A549 (cell line): ENCODE measurements around the gene STPG2. TPM values are rescaled to one million over a fixed set of nuclear protein-coding genes. Genes with fewer than 3 reads are reported as not detected.
"Not testable (repeated sequence)": the region's sequence is repeated elsewhere in the genome, so short reads cannot be mapped to it uniquely, and the experiment has no call there.

Experiments used
- ATAC-seq, 2 experiments: fragments of 200-7000 bp in 1 of 2; fragments of >200 bp in 1 of 2; cut with Nextera tagmentation in 1 of 2; cut with Tn5 transposase in 1 of 2; 3 replicates each; pipeline versions ENCODE4 v1.8.0 to v1.9.1; 2018 to 2020; ENCODE audit warnings: mild to moderate bottlenecking in 1 of 2, moderate library complexity in 1 of 2
- CTCF ChIA-PET: fragments of 300-600 bp; sonication (Branson Sonifier 250); formaldehyde crosslinking; extraction: SDS; loops from one replicate; lab custom pipeline; 2021; ENCODE audit warnings: antibody characterized with exemption, inconsistent platforms; lab: Yijun Ruan, JAX
- POLR2A ChIA-PET: fragments of 350-600 bp; formaldehyde crosslinking; extraction: SDS; loops from one replicate; lab custom pipeline; 2021; ENCODE audit warnings: antibody characterized with exemption, inconsistent platforms; lab: Yijun Ruan, JAX
- DNase-seq, 2 experiments: peaks; one replicate each; pipeline versions ENCODE4 v3.0.0 to v3.0.0-alpha.2; 2011 to 2016; ENCODE audit warnings: low read depth in 1 of 2, low spot score in 1 of 2
- FAIRE-seq: peaks from 2 replicates; lab custom pipeline; 2011; peaks lifted over from hg19 to GRCh38; lab: Jason Lieb, UNC
- H3K27ac ChIP-seq, 2 experiments: fragments of >200 bp; sonication (Bioruptor Twin); formaldehyde crosslinking; 3 replicates each; pipeline ENCODE4 v1.5.1; 2016 to 2017
- H3K4me1 ChIP-seq: fragments of >200 bp; sonication (Bioruptor Twin); formaldehyde crosslinking; 3 replicates; pipeline ENCODE4 v1.6.1; 2016
- H3K4me2 ChIP-seq: fragments of >200 bp; sonication (Bioruptor Twin); formaldehyde crosslinking; 3 replicates; pipeline ENCODE4 v1.6.1; 2016
- H3K4me3 ChIP-seq: fragments of >200 bp; sonication (Bioruptor Twin); formaldehyde crosslinking; 3 replicates; pipeline ENCODE4 v1.5.1; 2016
- H3K9me3 ChIP-seq: fragments of >200 bp; sonication (Bioruptor Twin); formaldehyde crosslinking; 3 replicates; pipeline ENCODE4 v1.6.1; 2016
- CHD2 ChIP-seq: fragments of 150-350 bp; IDR thresholded peaks from 2 replicates; pipeline ENCODE4 v1.6.1; 2014; ENCODE audit warnings: low read length; ENCODE audit not compliant: partially characterized antibody
- FOSL2 ChIP-seq, 2 experiments: fragments of 450-650 bp in 1 of 2; fragments of >200 bp in 1 of 2; sonication (Bioruptor Twin) in 1 of 2; formaldehyde crosslinking; IDR thresholded peaks; 2 replicates each; pipeline versions ENCODE4 v1.5.0 to v1.6.1; 2016 to 2020; ENCODE audit warnings: mild to moderate bottlenecking in 1 of 2, moderate library complexity in 1 of 2
- HOXA7 ChIP-seq: fragments of 250-450 bp; sonication (Bioruptor Pico); IDR thresholded peaks from 2 replicates; pipeline ENCODE4 v1.5.0; 2020; ENCODE audit warnings: mild to moderate bottlenecking, moderate library complexity
- HOXB5 ChIP-seq: fragments of 250-450 bp; sonication (Bioruptor Pico); IDR thresholded peaks from 2 replicates; pipeline ENCODE4 v1.5.0; 2020; ENCODE audit warnings: mild to moderate bottlenecking, moderate library complexity
- KDM5A ChIP-seq: fragments of 200-600 bp; sonication (generic); IDR thresholded peaks from 2 replicates; pipeline ENCODE4 v1.6.1; 2016; ENCODE audit warnings: antibody characterized with exemption, mild to moderate bottlenecking
- PHF8 ChIP-seq: fragments of 200-600 bp; sonication (generic); IDR thresholded peaks from 2 replicates; pipeline ENCODE4 v1.6.1; 2016; ENCODE audit warnings: low read depth, mild to moderate bottlenecking, antibody characterized with exemption, moderate library complexity, borderline replicate concordance
- POLR2A ChIP-seq: IDR thresholded peaks from 2 replicates; pipeline ENCODE4 v1.6.1; 2012; ENCODE audit warnings: mild to moderate bottlenecking, low read length
- RAD21 ChIP-seq, 2 experiments: fragments of >200 bp in 1 of 2; sonication (Bioruptor Twin) in 1 of 2; formaldehyde crosslinking in 1 of 2; IDR thresholded peaks in 1 of 2; conservative IDR thresholded peaks in 1 of 2; 2 replicates in 1 of 2; 3 replicates in 1 of 2; pipeline ENCODE4 v1.6.1; 2012 to 2018; ENCODE audit warnings: inconsistent platforms in 1 of 2
- RNF2 ChIP-seq: fragments of 200-600 bp; sonication (generic); IDR thresholded peaks from 2 replicates; pipeline ENCODE4 v1.6.1; 2016; ENCODE audit warnings: low read depth, mild to moderate bottlenecking, antibody characterized with exemption, moderate library complexity, borderline replicate concordance
- SMC3 ChIP-seq: fragments of >200 bp; sonication (Bioruptor Twin); formaldehyde crosslinking; IDR thresholded peaks from 3 replicates; pipeline ENCODE4 v1.6.1; 2018; ENCODE audit warnings: inconsistent platforms
- TFCP2L1 ChIP-seq: fragments of 250-450 bp; sonication (Bioruptor Pico); IDR thresholded peaks from 2 replicates; pipeline ENCODE4 v1.5.0; 2021; ENCODE audit warnings: mild to moderate bottlenecking
- ZC3H11A ChIP-seq: fragments of 450-650 bp; IDR thresholded peaks from 2 replicates; pipeline ENCODE4 v1.6.1; 2014; ENCODE audit warnings: antibody characterized with exemption, mild to moderate bottlenecking
- ZNF302 ChIP-seq: fragments of 250-450 bp; sonication (Bioruptor Pico); IDR thresholded peaks from 2 replicates; pipeline ENCODE4 v1.9.0; 2021; ENCODE audit warnings: inconsistent platforms, mild to moderate bottlenecking, moderate library complexity
- ZSCAN20 ChIP-seq: fragments of 250-450 bp; sonication (Bioruptor Pico); IDR thresholded peaks from 2 replicates; pipeline ENCODE4 v1.8.0; 2022; ENCODE audit warnings: mild to moderate bottlenecking, moderate library complexity
- WGBS: methylation state at CpG from one replicate; pipeline ENCODE4 v1.1.6; 2017; ENCODE audit errors: missing lambda C conversion rate; 5-methylcytosine and 5-hydroxymethylcytosine counted together
- polyA plus RNA-seq, 4 experiments: library from polyadenylated mRNA; depleted of rRNA in 3 of 4; stranded (reverse); fragments of >200 nt; fragmentation: RNase III in 1 of 4; extraction: RNeasy Plus Mini Kit Qiagen cat#74134 plus additional on column Dnase treatment in 1 of 4; gene quantifications; 2 replicates in 3 of 4; 3 replicates in 1 of 4; pipeline ENCODE4 v1.2.3, GENCODE V29; 2011 to 2017
- TF ChIP-seq, protein P1 (sequence below): fragments of 450-650 bp; IDR thresholded peaks from 2 replicates; pipeline ENCODE4 v1.6.1; 2014; ENCODE audit warnings: antibody characterized with exemption
- TF ChIP-seq, protein P2 (sequence below): fragments of 250-450 bp; sonication (Bioruptor Pico); IDR thresholded peaks from 2 replicates; pipeline ENCODE4 v1.5.0; 2021; ENCODE audit warnings: mild to moderate bottlenecking, moderate library complexity, borderline replicate concordance
- TF ChIP-seq, protein P3 (sequence below): fragments of 150-350 bp; IDR thresholded peaks from 2 replicates; pipeline ENCODE4 v1.6.1; 2014; ENCODE audit warnings: low read depth, mild to moderate bottlenecking, low read length

STPG2 gene
- polyA plus RNA-seq, 2 of the 4 experiments (the other 2 are of a cell fraction): 0.05 TPM; not detected in 1

DNA sequence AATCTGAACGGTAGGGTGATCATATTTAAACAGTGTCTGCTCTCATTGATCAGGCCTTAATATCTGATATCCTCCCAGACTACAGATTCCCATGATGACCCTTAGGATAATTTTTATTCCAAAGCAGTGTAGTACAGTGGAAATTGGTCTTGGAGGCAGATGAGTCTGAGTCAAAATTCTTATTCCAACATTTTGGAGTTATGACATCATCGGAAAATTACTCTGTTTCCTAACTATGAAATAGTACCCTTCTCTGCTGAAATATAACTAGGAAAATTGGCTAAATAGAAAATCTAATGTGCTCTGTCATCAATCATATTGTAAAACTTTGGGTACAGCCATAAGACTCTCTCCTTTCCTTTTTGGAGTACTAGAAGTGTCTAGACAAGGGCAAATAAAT is 583.3 kb downstream of the STPG2 start:
- no peak for ATAC-seq
- no peak for TF ChIP-seq HOXB5 (CRISPR knock-in tag)
- TF ChIP-seq SMC3: no peak
- no peak for TF ChIP-seq CHD2
- no peak overlapping the region for H3K27ac ChIP-seq
- H3K9me3 ChIP-seq: no peaks in the 10 kb centered on the region
- H3K4me1 ChIP-seq: no peaks in the 10 kb centered on the region
- no peak for FAIRE-seq
- no peak for DNase-seq
- ChIA-PET POLR2A (no interaction called here), CTCF (no interaction called here)
- no peak overlapping the region for H3K4me2 ChIP-seq
- no peak overlapping the region for H3K4me3 ChIP-seq
- 34% methylated on average over 2 of the region's 2 CpGs for WGBS

DNA sequence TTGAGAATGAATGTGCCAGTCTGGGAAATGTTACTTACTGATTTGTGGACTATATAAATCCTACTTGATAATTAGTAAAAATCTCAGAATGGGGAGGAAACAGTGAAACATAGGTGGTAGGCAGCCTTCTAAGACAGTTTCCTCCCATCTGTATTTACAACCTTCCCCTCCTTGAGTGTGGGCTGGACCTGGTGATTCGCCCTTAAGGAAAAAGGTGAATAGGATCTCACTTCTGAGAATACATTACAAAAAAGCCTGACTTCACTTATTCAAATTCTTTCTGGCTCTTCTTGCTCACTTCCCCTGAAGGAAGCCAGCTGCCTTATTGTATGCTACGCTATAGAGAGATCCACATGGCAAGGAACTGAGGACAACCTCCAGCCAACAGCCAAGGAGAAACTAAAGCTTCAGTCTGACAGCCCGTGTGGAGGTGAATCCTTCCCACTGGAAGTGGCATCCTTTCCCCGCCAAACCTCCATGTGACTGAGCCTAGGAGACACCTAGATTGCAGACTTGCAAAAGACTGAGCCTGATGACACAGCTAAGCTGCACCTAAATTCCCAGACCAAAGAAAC is 585.0 kb downstream of the STPG2 start:
- CTCF ChIA-PET: no interaction called here
- POLR2A ChIA-PET: no interaction called here
- Histone ChIP-seq H3K27ac (no peak overlapping the region), H3K4me2 (no peak overlapping the region), H3K4me1 (no peaks in the 10 kb centered on the region), H3K4me3 (no peak overlapping the region), H3K9me3 (no peaks in the 10 kb centered on the region)
- DNase-seq: no peak
- no peak for ATAC-seq
- TF ChIP-seq, protein P1, sequence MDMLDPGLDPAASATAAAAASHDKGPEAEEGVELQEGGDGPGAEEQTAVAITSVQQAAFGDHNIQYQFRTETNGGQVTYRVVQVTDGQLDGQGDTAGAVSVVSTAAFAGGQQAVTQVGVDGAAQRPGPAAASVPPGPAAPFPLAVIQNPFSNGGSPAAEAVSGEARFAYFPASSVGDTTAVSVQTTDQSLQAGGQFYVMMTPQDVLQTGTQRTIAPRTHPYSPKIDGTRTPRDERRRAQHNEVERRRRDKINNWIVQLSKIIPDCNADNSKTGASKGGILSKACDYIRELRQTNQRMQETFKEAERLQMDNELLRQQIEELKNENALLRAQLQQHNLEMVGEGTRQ: no peak
- TF ChIP-seq HOXA7 (CRISPR knock-in tag) (no peak), RNF2 (no peak), ZC3H11A (no peak), POLR2A (no peak), ZSCAN20 (CRISPR knock-in tag) (no peak), KDM5A (no peak), ZNF302 (CRISPR knock-in tag) (no peak), PHF8 (no peak)
- TF ChIP-seq, protein P2, sequence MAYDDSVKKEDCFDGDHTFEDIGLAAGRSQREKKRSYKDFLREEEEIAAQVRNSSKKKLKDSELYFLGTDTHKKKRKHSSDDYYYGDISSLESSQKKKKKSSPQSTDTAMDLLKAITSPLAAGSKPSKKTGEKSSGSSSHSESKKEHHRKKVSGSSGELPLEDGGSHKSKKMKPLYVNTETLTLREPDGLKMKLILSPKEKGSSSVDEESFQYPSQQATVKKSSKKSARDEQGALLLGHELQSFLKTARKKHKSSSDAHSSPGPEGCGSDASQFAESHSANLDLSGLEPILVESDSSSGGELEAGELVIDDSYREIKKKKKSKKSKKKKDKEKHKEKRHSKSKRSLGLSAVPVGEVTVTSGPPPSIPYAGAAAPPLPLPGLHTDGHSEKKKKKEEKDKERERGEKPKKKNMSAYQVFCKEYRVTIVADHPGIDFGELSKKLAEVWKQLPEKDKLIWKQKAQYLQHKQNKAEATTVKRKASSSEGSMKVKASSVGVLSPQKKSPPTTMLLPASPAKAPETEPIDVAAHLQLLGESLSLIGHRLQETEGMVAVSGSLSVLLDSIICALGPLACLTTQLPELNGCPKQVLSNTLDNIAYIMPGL: no peak
- WGBS: 29% methylated on average over 4 of the region's 4 CpGs
- no peak for FAIRE-seq

DNA sequence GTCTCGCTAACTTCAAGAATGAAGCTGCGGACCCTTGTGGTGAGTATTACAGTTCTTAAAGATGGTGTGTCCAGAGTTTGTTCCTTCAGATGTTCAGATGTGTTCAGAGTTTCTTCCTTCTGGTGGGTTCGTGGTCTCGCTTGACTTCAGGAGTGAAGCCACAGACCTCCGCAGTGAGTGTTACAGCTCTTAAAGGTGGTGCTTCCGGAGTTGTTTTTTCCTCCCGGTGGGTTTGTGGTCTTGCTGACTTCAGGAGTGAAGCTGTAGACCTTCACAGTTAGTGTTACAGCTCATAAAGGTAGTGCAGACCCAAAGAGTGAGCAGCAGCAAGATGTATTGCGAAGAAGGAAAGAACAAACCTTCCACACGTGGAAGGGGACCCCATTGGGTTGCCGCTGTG is 592.6 kb downstream of the STPG2 start:
- DNase-seq, H3K27ac ChIP-seq, ATAC-seq, FAIRE-seq, CTCF ChIA-PET, H3K4me3 ChIP-seq, POLR2A ChIA-PET, H3K4me2 ChIP-seq, H3K4me1 ChIP-seq, H3K9me3 ChIP-seq: not testable (repeated sequence)
- 52% methylated on average over 6 of the region's 10 CpGs for WGBS

DNA sequence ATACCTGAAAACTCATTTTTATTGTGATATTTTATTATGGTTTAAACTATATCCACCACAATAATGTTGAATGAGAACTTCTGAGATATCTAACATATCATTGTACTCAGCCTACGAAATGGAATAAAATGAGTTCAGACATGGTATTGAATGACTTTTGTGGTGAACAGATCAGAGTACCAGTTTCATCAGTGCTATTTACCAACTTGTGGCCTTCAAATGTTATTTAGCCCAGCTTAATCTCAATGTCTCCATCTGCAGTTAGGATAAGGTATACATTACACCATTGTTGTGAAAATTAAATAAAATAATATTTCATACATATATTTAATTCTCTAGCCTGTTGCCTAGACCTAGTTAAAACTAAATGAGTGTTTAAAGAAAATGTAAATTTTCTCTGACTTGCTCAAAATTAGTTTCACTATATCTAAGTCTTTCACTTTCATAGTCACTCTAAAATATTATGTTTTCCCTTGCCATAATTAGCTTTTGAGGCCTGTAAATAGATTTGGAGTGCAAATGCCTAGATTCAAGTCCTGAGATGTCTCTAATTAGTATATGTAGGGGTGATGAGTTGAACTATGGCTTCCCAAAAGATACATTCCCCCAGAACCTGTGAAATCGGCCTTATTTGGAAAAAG is 594.2 kb downstream of the STPG2 start:
- POLR2A ChIA-PET: no interaction called here
- H3K4me2 ChIP-seq: no peak overlapping the region
- 31% methylated on average over 2 of the region's 2 CpGs for WGBS
- ATAC-seq (no peak), FAIRE-seq (no peak), DNase-seq (peak in 1 of 2 experiments; percentile 2)
- H3K4me3 ChIP-seq: no peak overlapping the region
- H3K9me3 ChIP-seq: no peaks in the 10 kb centered on the region
- CTCF ChIA-PET: no interaction called here
- no peaks in the 10 kb centered on the region for H3K4me1 ChIP-seq
- no peak overlapping the region for H3K27ac ChIP-seq
- TF ChIP-seq RAD21 (conservative IDR thresholded peaks at IDR 0.05 in 1 of 2, IDR thresholded peaks at IDR 0.05 in 1 of 2) (peak in 1 of 2 experiments; percentile 17; a peak in 1 of 5 replicates), TFCP2L1 (CRISPR knock-in tag) (no peak), ZNF302 (CRISPR knock-in tag) (no peak), RNF2 (no peak), FOSL2 (IDR thresholded peaks at IDR 0.05) (no peak), FOSL2 (CRISPR knock-in tag; IDR thresholded peaks at IDR 0.05) (no peak)
- TF ChIP-seq, protein P3, sequence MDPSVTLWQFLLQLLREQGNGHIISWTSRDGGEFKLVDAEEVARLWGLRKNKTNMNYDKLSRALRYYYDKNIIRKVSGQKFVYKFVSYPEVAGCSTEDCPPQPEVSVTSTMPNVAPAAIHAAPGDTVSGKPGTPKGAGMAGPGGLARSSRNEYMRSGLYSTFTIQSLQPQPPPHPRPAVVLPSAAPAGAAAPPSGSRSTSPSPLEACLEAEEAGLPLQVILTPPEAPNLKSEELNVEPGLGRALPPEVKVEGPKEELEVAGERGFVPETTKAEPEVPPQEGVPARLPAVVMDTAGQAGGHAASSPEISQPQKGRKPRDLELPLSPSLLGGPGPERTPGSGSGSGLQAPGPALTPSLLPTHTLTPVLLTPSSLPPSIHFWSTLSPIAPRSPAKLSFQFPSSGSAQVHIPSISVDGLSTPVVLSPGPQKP: no peak
